ENCODE data around the gene KIAA1549.

KIAA1549 gene

GRCh38 chr7:138975343-138976104 is 5.7 kb downstream of the KIAA1549 start:
- DNase-seq (ENCODE audit: low read depth in 2 of 2): no peak

GRCh38 chr7:138974675-138975292 is 6.4 kb downstream of the KIAA1549 start:
- no peak for DNase-seq (ENCODE audit: low read depth in 2 of 2)

- DNase-seq (ENCODE audit: low read depth in 2 of 2): no peak
These were observed 7.1 kb downstream of the KIAA1549 start for GRCh38 chr7:138974103-138974502.

DNA sequence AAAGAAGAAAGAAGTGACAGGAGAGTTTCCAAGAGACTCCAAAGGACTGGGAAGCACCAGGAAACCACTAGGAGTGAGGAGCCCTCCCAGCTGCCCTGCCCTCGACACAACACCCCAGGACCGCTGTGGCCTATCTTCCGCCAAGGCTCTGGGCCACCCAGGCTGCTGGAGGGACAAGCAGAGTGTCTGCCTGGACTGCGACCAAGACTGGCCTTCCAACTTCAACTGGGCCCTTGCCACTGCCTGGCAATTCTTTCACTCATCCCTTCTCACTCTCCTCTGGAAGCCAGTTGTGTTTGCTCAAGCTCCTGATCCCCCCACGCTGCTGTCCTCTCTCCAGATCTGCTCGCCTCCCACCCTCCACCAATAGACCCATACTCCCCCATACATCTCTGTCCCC is 10.2 kb downstream of the KIAA1549 start:
- no peak for DNase-seq (ENCODE audit: low read depth in 2 of 2)

DNA sequence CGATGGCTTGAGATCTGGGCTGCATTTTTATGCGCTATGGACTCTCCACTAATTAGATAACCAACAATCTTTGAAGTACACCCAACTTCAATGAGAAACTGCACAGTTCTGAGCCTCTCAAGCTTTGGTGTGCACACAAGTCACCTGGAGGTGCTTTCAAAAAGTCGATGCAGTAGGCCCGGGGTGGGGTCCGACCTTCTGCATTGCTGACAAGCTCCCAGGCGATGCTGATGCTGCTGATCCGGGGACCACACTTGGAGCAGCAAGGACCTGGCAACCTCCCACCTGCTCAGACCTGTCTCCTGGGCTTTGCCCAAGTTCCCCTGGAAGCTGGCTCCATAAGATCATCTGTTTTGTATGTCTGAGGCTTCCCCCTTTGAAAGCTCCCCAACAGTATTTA is 10.7 kb downstream of the KIAA1549 start:
- no peak for DNase-seq (ENCODE audit: low read depth in 2 of 2)

DNA sequence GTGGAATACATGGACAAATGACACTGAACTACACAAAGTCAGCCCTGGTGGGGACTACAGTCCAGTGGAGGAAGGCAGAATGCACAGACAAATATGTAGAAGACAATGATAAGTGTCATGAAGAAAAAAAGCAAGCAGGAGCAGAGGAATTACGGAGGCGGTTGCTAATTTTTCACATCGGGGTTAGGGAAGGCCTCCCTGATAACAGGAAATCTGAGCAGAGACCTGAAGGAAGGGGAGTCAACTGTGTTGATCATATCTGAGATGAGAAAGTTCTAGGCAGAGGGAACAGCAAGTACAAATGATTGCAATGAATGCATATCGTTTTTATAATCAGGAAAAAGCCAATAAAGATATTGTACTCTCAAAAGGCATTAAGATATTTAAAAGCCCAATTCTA is 14.0 kb downstream of the KIAA1549 start:
- DNase-seq (ENCODE audit: low read depth in 2 of 2): no peak

DNA sequence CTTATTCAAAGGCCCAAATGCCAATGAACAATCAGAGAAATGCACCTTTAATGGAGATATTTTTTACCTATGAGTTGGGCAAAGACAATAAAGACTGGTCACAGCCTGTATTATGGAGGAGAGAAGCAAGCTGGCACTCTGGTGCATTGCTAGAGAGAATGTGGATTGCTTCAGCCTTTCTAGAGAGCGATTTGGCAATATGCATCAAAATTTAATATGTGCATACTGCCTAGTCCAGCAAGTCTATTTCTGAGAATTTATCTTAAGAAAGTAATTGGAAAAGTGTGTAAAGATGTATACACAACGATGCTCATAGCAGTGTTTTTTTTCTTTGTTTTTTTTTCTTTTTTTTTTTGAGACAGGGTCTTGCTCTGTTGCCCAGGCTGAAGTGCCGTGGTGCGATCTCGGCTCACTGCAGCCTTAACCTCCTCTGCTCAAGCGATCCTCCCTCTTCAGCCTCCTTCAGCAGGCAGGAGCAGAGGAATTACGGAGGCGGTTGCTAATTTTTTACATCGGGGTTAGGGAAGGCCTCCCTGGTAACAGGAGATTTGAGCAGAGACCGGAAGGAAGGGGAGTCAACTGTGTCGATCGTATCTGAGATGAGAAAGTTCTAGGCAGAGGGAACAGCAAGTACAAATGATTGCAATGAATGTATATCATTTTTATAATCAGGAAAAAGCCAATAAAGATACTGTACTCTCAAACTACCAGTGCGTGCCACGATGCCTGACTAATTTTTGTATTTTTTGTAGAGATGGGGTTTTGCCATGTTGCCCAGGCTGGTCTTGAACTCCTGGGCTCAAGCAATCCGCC is 16.4 kb downstream of the KIAA1549 start:
- no peak for DNase-seq (ENCODE audit: low read depth in 2 of 2)

GRCh38 chr7:138963675-138964074 is 17.5 kb downstream of the KIAA1549 start:
- DNase-seq (ENCODE audit: low read depth in 2 of 2): no peak

DNA sequence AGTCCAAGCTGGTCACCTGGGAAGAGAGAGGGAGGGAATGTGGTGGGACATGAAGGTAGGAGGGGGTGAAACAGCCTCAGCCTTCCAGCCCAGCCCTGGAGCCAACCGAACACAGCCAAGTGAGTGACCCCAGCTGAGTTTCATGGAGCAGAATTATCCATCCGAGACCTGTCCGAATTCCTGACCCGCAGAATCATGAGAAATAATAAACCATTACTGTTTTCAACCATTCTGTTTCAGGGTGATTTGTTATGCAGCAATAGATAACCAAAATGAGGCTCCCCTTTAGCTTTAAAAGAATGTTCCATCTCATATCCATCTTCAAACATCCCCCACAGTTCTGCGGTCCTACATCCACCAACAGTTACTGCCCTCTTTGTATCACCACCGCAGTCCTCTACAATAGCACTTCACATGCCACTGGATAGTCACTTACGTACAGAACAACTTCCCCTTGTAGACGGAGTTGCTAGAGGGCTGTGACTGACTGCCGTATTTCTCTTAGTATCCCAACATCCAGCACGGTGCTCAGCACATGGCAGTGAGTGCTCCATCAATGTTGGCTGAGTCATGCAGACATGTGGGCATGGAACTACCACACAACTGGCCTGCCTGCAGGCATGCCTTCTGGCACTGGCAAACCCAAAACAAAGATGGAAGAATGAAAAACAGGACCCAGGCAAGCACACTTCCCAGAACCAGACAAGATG is 18.5 kb downstream of the KIAA1549 start:
- no peak for DNase-seq (ENCODE audit: low read depth in 2 of 2)

DNA sequence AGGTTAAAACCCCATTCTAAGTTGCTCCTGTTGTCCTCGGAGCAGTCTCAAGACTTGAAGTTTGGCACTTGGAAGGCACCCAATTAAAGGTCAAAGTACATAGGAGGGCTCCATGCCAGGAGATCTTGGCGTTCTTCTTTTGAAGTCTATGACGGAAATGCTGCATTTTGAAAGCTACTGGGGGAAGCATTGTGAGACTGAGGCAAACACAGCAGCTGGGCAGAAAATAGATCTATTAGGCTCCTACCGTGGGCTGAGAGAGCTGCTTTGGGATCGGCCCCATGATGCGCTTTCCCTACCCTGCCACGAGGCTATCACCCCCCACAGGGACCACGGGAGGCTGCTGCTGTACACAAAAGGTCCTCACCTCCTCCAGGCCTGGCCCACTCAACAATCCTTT is 20.0 kb downstream of the KIAA1549 start:
- no peak for DNase-seq (ENCODE audit: low read depth in 2 of 2)

DNA sequence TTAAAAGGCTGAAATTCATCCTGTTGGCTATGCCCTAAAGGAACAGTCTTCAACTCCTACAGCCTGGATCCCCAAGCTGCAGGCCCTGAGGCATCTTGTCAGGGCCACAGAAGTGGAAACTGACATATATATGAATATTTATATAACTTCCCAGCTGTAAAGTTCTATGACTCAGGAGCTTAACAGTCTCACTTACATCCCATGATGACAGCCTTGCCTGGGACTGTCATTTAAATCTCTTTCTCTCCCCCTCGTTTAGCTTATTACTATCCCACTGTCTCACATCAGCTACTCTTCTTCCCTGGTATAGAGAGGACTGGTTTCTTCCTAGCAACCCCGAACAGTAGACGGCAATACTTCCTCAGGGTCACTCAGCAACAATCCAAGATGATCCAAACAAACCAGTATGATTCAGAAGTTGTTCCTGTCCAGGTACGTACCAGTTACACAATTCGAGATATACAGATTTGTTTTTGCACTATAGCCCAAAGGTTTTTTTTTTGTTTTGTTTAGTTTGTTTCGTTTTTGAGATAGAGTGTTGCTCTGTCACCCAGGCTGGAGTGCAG is 22.7 kb downstream of the KIAA1549 start:
- no peak for DNase-seq (ENCODE audit: low read depth in 2 of 2)

- DNase-seq (ENCODE audit: low read depth in 2 of 2): no peak
These were observed 23.3 kb downstream of the KIAA1549 start for GRCh38 chr7:138957753-138958390.

DNA sequence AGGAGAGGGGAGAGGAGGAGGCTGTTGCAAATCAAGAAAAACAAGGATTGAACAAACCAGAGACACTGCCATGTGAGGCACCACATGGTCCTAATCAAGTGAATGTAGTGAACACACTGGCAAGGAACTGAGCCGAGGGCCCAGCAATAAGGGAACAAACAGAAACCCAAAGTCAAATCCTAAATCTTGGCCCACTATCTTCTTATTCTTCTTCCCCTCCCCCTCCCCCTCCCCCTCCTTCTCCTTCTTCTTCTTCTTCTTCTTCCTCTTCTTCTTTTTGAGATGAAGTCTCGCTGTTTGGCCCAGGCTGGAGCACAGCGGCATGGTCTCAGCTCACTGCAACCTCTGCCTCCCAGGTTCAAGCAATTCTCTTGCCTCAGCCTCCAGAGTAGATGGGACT is 24.0 kb downstream of the KIAA1549 start:
- DNase-seq (ENCODE audit: low read depth in 2 of 2): no peak

DNA sequence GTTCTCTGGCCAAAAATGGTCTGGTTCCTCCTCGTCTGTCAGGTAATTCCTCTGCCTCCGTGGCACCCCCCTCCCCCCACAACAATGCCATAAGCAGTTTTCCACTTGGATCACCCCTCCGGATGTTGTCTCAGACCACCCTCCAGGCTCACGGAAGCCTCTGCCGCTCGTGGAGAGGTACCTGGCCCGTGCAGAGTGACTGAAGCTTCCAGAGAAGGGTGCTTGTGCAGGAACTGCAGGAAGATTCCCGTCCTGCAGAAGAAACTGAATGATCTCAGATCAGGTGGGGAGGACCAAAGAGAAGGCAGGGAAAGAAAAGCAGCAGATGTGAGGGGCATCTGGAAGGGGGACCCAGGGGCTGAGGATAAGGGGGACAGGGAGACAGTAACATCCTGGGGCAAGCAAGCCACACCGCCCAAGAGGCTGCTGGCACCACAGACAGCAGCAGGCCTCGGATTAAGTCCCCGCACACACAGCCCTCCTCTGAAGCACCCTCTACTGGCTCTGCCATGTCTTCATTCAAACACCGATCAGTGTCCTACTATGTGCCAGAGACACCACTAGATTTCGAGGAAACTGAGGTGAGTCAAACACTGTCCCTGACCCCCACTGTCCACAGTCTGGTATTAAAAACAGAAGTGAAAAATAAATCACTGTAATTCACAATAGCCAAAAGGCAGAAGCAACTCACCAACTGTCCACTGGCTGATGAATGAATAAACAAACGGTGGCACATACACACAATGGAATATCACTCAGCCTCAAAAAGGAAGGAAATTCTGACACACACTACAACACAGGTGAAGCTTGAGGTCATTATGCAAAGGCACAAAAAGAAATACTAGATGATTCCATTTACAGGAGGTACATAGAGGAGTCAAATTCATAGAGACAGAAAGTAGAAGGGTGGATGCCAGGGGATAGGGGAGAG is 26.4 kb downstream of the KIAA1549 start:
- no peak for DNase-seq (ENCODE audit: low read depth in 2 of 2)

DNA sequence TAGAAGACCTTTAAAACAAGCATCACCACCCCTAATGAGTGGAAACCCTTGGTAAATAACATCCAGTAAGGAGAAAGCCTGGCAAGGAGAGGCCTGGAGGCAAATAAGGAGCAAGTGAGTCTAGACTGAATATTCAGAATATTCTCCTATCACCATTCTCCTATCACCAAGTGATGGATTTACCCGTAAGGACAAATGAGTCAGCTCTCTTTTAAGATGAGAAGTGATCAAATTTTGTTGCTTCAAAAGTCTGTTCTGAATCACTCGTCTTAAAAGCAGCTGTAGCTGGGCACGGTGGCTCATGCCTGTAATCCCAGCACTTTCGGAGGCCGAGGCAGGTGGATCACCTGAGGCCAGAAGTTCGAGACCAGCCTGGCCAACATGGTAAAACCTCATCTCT is 28.4 kb downstream of the KIAA1549 start:
- DNase-seq (ENCODE audit: low read depth in 2 of 2): no peak

GRCh38 chr7:138951953-138952352 is 29.2 kb downstream of the KIAA1549 start:
- no peak for DNase-seq (ENCODE audit: low read depth in 2 of 2)

GRCh38 chr7:138949421-138950088 is 31.6 kb downstream of the KIAA1549 start:
- no peak for DNase-seq (ENCODE audit: low read depth in 2 of 2)

DNA sequence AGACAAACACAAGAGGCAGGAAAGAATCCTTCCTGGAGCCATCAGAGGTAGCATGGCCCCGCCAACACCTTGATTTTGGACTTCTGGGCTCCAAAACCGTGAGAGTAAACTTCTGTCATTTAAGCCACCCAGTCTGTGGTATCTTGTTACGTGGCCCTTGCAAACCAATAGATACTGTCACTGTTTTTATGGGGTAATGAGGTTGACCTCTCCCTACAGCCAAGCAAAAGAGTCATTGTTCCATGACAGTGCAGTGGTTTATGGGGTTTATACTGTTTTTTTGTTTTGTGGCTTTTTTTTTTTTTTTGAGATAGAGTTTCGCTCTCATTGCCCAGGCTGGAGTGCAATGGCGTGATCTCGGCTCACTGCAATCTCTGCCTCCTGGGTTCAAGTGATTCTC is 32.8 kb downstream of the KIAA1549 start:
- no peak for DNase-seq (ENCODE audit: low read depth in 2 of 2)

DNA sequence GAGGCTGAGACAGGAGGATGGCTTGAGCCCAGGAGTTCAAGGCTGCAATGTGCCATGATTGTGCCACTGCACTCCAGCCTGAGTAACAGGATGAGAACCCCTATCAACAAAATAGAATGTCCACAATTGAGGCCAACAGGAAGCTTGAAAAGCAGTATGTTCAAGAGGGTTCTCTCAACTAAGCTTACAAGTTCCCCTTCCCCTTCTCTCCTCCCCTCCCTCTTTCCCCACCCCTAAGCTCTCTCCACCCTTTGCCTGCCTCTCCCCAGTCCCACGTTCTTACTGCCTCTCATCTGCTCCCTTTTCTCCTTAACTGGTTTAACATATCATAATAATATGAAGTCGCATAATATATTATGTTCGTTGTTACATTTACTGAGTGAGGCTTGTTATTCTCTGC is 35.4 kb downstream of the KIAA1549 start:
- no peak for DNase-seq (ENCODE audit: low read depth in 2 of 2)

- no peak for DNase-seq (ENCODE audit: low read depth in 2 of 2)
These were observed 36.0 kb downstream of the KIAA1549 start for GRCh38 chr7:138945154-138945553.
